Superior temporal gyrus (tissue), 1 donor: ENCODE results near the gene PIP5K1C.
"Not testable (repeated sequence)": the region's sequence is repeated elsewhere in the genome, so short reads cannot be mapped to it uniquely, and the experiment has no call there.

Source experiments
- DNase-seq: peaks from one replicate; pipeline ENCODE4 v3.0.0-alpha.2; 2016; ENCODE audit errors: extremely low spot score

The PIP5K1C gene

GRCh38 chr19:3673506-3674439, 26.5 kb downstream of the PIP5K1C start:
- no peak for DNase-seq

GRCh38 chr19:3672993-3673392, 27.3 kb downstream of the PIP5K1C start:
- DNase-seq = no peak

GRCh38 chr19:3672575-3672948, 27.7 kb downstream of the PIP5K1C start:
- no peak for DNase-seq

- no peak for DNase-seq
These were observed 28.3 kb downstream of the PIP5K1C start for GRCh38 chr19:3671680-3672574.

GRCh38 chr19:3670796-3671679, 29.2 kb downstream of the PIP5K1C start:
- DNase-seq = no peak

- no peak for DNase-seq
These were observed 30.1 kb downstream of the PIP5K1C start for GRCh38 chr19:3669947-3670795.

- no peak for DNase-seq
These were observed 31.0 kb downstream of the PIP5K1C start for GRCh38 chr19:3669082-3669946.

GRCh38 chr19:3668331-3669081, 31.8 kb downstream of the PIP5K1C start:
- DNase-seq = peak; percentile 44

GRCh38 chr19:3667766-3668165, 32.5 kb downstream of the PIP5K1C start:
- no peak for DNase-seq

GRCh38 chr19:3667037-3667638, 33.1 kb downstream of the PIP5K1C start:
- no peak for DNase-seq

- not testable (repeated sequence) for DNase-seq
These were observed 33.8 kb downstream of the PIP5K1C start for GRCh38 chr19:3666545-3666856.

GRCh38 chr19:3665681-3666544, 34.4 kb downstream of the PIP5K1C start:
- peak; percentile 47 for DNase-seq

- DNase-seq = no peak
These were observed 35.2 kb downstream of the PIP5K1C start for GRCh38 chr19:3664879-3665642.

GRCh38 chr19:3663838-3664237, 36.4 kb downstream of the PIP5K1C start:
- DNase-seq = no peak

- DNase-seq = no peak
These were observed 38.7 kb downstream of the PIP5K1C start for GRCh38 chr19:3661284-3662238.
